Esophagus squamous epithelium (tissue), 4 donors: ENCODE measurements around the gene SPOPL.

Experiments
- CTCF ChIP-seq, 6 experiments: fragments of 450-650 bp in 4 of 6; fragments of 200-600 bp in 2 of 6; sonication (generic) in 2 of 6; IDR thresholded peaks; one replicate each; pipeline ENCODE4 v1.5.1; 2016 to 2019; ENCODE audit warnings: antibody characterized with exemption in 6 of 6, mild to moderate bottlenecking in 4 of 6, moderate library complexity in 4 of 6
- POLR2A ChIP-seq, 4 donors: fragments of 450-650 bp; IDR thresholded peaks; one replicate each; pipeline ENCODE4 v1.6.1; 2017; ENCODE audit warnings: antibody characterized with exemption in 4 of 4, mild to moderate bottlenecking in 4 of 4, moderate library complexity in 3 of 4

- TF ChIP-seq CTCF (IDR thresholded peaks at IDR 0.05) (no peak), POLR2A (IDR thresholded peaks at IDR 0.05) (no peak)
Measured at GRCh38 chr2:138497294-138497693, 4.3 kb upstream of the SPOPL start.
